ENCODE results near the gene PDXK. TPM values are rescaled to one million over a fixed set of nuclear protein-coding genes. Genes with fewer than 3 reads are reported as not detected.

The PDXK gene
- total RNA-seq, 1 donor from 2014 or later: 54.0 TPM

- Mint-ChIP-seq H3K27ac (peak overlapping the region; percentile 37), H3K4me1 (peaks cover 33% of the 10 kb centered on the region), H3K4me3 (peak overlapping the region; percentile 18), H3K9me3 (no peaks in the 10 kb centered on the region), H3K36me3 (peaks cover 7% of the 10 kb centered on the region), H3K27me3 (ENCODE audit: insufficient read depth, low read depth) (peaks cover 6% of the 10 kb centered on the region)
- Histone ChIP-seq H3K79me2 (ENCODE audit: low read depth) (peaks cover 1% of the 10 kb centered on the region), H3K9me3 (ENCODE audit: low read depth) (no peaks in the 10 kb centered on the region), H4K20me1 (ENCODE audit: low read depth) (peaks cover 11% of the 10 kb centered on the region), H3K4me3 (no peak overlapping the region), H3K4me1 (no peaks in the 10 kb centered on the region), H3K36me3 (no peaks in the 10 kb centered on the region), H3K27ac (no peak overlapping the region), H3F3A (ENCODE audit: low read depth) (peaks cover 19% of the 10 kb centered on the region), H3K9ac (no peak overlapping the region), H2AFZ (replicated peaks) (no peak overlapping the region), H3K27me3 (no peaks in the 10 kb centered on the region), H3K4me2 (no peak overlapping the region)
- TF ChIP-seq EZH2phosphoT487 (IDR thresholded peaks at IDR 0.05): no peak
- TF ChIP-seq CTCF (IDR thresholded peaks at IDR 0.05): no peak
- DNase-seq (ENCODE audit: low spot score): no peak
Observed at GRCh38 chr21:43736224-43736883, 17.4 kb downstream of the PDXK start.

GRCh38 chr21:43737158-43737950 is 18.4 kb downstream of the PDXK start:
- H3K36me3 Mint-ChIP-seq: peaks cover 7% of the 10 kb centered on the region
- Histone ChIP-seq H3K79me2 (ENCODE audit: low read depth) (no peaks in the 10 kb centered on the region), H4K20me1 (ENCODE audit: low read depth) (peaks cover 12% of the 10 kb centered on the region), H3K4me1 (no peaks in the 10 kb centered on the region), H3K27me3 (no peaks in the 10 kb centered on the region), H3F3A (ENCODE audit: low read depth) (peaks cover 29% of the 10 kb centered on the region), H3K9ac (no peak overlapping the region), H2AFZ (replicated peaks) (no peak overlapping the region), H3K4me3 (no peak overlapping the region), H3K36me3 (no peaks in the 10 kb centered on the region), H3K4me2 (no peak overlapping the region), H3K9me3 (ENCODE audit: low read depth) (no peaks in the 10 kb centered on the region), H3K27ac (no peak overlapping the region)
- H3K4me3 Mint-ChIP-seq: no peak overlapping the region
- no peaks in the 10 kb centered on the region for H3K9me3 Mint-ChIP-seq
- H3K27me3 Mint-ChIP-seq (ENCODE audit: insufficient read depth, low read depth): peaks cover 6% of the 10 kb centered on the region
- H3K27ac Mint-ChIP-seq: no peak overlapping the region
- H3K4me1 Mint-ChIP-seq: peaks cover 33% of the 10 kb centered on the region
- no peak for DNase-seq (ENCODE audit: low spot score)
- no peak for TF ChIP-seq EZH2phosphoT487 (IDR thresholded peaks at IDR 0.05)
- TF ChIP-seq CTCF (IDR thresholded peaks at IDR 0.05): no peak
- no peak for TF ChIP-seq EZH2 (IDR thresholded peaks at IDR 0.05)

GRCh38 chr21:43739621-43740435 is 20.9 kb downstream of the PDXK start:
- Histone ChIP-seq H3K27me3 (no peaks in the 10 kb centered on the region), H3K36me3 (no peaks in the 10 kb centered on the region), H3K4me2 (no peak overlapping the region), H4K20me1 (ENCODE audit: low read depth) (peaks cover 14% of the 10 kb centered on the region), H3K79me2 (ENCODE audit: low read depth) (no peaks in the 10 kb centered on the region), H3K9ac (no peak overlapping the region), H3K9me3 (ENCODE audit: low read depth) (no peaks in the 10 kb centered on the region), H3F3A (ENCODE audit: low read depth) (peaks cover 29% of the 10 kb centered on the region), H3K4me1 (no peaks in the 10 kb centered on the region), H2AFZ (replicated peaks) (no peak overlapping the region), H3K27ac (peak overlapping the region; percentile 33), H3K4me3 (no peak overlapping the region)
- peak; percentile 44 for DNase-seq (ENCODE audit: low spot score)
- H3K27ac Mint-ChIP-seq: no peak overlapping the region
- peaks cover 4% of the 10 kb centered on the region for H3K27me3 Mint-ChIP-seq (ENCODE audit: insufficient read depth, low read depth)
- peaks cover 25% of the 10 kb centered on the region for H3K4me1 Mint-ChIP-seq
- no peak for TF ChIP-seq EZH2 (IDR thresholded peaks at IDR 0.05)
- TF ChIP-seq CTCF (IDR thresholded peaks at IDR 0.05): no peak
- TF ChIP-seq EZH2phosphoT487 (IDR thresholded peaks at IDR 0.05): no peak
- no peaks in the 10 kb centered on the region for H3K9me3 Mint-ChIP-seq
- no peak overlapping the region for H3K4me3 Mint-ChIP-seq
- H3K36me3 Mint-ChIP-seq: peaks cover 8% of the 10 kb centered on the region
